Measurements from ENCODE around the gene MAPK10.

Gene MAPK10

GRCh38 chr4:86315579-86315978 is 44.3 kb downstream of the MAPK10 start:
- no peak overlapping the region for H3K4me3 ChIP-seq (ENCODE audit: control insufficient read depth, low read depth, low read length)
- TF ChIP-seq CTCF (IDR thresholded peaks at IDR 0.05; ENCODE audit: control insufficient read depth, insufficient read depth, low read depth, low read length, missing control alignments): no peak

GRCh38 chr4:86313656-86314055 is 46.2 kb downstream of the MAPK10 start:
- no peak for TF ChIP-seq CTCF (IDR thresholded peaks at IDR 0.05; ENCODE audit: control insufficient read depth, insufficient read depth, low read depth, low read length, missing control alignments)
- no peak for DNase-seq (ENCODE audit: low read depth)
- H3K4me3 ChIP-seq (ENCODE audit: control insufficient read depth, low read depth, low read length): no peak overlapping the region

More at GRCh38 chr4:86315579-86315978, 44.3 kb downstream of the MAPK10 start:
- DNase-seq (ENCODE audit: low read depth): no peak

GRCh38 chr4:86307432-86307831 is 52.4 kb downstream of the MAPK10 start:
- no peak overlapping the region for H3K4me3 ChIP-seq (ENCODE audit: control insufficient read depth, low read depth, low read length)
- no peak for DNase-seq (ENCODE audit: low read depth)
- no peak for TF ChIP-seq CTCF (IDR thresholded peaks at IDR 0.05; ENCODE audit: control insufficient read depth, insufficient read depth, low read depth, low read length, missing control alignments)

GRCh38 chr4:86306816-86307215 is 53.0 kb downstream of the MAPK10 start:
- no peak overlapping the region for H3K4me3 ChIP-seq (ENCODE audit: control insufficient read depth, low read depth, low read length)
- DNase-seq (ENCODE audit: low read depth): peak; percentile 59
- no peak for TF ChIP-seq CTCF (IDR thresholded peaks at IDR 0.05; ENCODE audit: control insufficient read depth, insufficient read depth, low read depth, low read length, missing control alignments)

GRCh38 chr4:86302830-86303229 is 57.0 kb downstream of the MAPK10 start:
- H3K4me3 ChIP-seq (ENCODE audit: control insufficient read depth, low read depth, low read length): no peak overlapping the region
- DNase-seq (ENCODE audit: low read depth): no peak
- TF ChIP-seq CTCF (IDR thresholded peaks at IDR 0.05; ENCODE audit: control insufficient read depth, insufficient read depth, low read depth, low read length, missing control alignments): no peak

GRCh38 chr4:86302251-86302650 is 57.6 kb downstream of the MAPK10 start:
- DNase-seq (ENCODE audit: low read depth): no peak
- no peak overlapping the region for H3K4me3 ChIP-seq (ENCODE audit: control insufficient read depth, low read depth, low read length)
- TF ChIP-seq CTCF (IDR thresholded peaks at IDR 0.05; ENCODE audit: control insufficient read depth, insufficient read depth, low read depth, low read length, missing control alignments): no peak

- TF ChIP-seq CTCF (IDR thresholded peaks at IDR 0.05; ENCODE audit: control insufficient read depth, insufficient read depth, low read depth, low read length, missing control alignments): no peak
- no peak for DNase-seq (ENCODE audit: low read depth)
- no peak overlapping the region for H3K4me3 ChIP-seq (ENCODE audit: control insufficient read depth, low read depth, low read length)
These were observed 59.3 kb downstream of the MAPK10 start for GRCh38 chr4:86300516-86300915.
